GM19395 (cell line): ENCODE data around the gene HDAC4.

Experiments
- ATAC-seq: cut with Tn5 transposase; IDR thresholded peaks from one replicate; pipeline ENCODE4 v1.9.1; 2021; ENCODE audit warnings: mild to moderate bottlenecking, moderate library complexity; ENCODE audit not compliant: unreplicated experiment

Gene HDAC4

DNA sequence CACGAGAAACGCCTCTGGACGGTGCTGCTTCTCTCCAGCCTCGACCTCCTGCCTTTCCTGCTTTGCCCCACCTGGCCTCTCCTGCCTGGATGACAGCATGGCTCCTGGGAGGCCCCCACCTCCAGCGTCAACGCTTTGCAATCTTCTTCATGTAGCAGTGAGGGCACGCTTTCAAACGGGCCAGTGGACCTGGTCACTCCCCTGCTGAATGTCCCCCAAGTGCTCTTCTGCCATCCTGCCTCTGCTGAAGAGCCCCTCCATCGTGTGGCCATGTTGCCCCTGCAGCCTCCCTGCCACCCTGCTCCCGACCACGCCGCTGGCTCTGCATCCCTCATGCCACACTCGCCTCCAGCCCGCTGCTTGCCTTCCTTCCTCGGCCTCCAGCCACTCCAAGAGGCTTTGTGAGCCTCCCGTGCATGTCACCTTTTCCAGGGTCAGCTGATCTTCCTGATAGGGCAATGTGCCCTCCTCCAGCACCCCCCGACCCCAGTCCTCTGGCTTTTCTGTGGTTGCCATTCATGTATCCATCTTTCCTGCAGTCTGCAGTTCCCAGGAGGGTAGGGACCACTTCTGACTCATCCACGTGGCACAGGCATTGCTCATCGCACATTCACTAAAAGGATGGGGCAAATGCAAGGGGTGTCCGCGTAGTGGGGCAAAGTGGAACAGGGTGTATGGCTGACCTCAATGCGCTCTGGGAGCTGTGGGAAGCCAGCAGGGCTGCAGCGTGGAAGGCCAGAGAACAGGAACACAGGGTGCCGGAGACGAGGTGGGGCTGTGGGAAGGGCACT is 284.2 kb downstream of the HDAC4 start:
- no peak for ATAC-seq

DNA sequence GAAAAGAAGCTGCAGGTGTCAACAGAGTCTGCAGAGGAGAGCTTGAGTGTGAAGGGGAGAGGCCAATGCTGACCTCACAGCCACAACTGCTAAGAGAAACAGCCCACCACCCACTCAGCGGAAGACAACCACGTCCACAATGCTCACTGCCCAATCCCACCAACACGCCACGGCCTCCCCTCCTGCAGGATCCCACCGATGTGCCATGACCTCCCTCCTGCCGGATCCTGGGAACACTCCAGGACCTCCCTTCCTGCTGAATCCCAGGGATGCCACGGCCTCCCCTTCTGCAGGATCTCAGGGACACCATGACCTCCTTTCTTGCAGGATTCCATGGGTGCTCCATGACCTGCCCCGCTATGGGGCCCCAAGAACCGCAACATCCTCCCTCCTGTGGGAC is 285.2 kb downstream of the HDAC4 start:
- ATAC-seq = no peak

DNA sequence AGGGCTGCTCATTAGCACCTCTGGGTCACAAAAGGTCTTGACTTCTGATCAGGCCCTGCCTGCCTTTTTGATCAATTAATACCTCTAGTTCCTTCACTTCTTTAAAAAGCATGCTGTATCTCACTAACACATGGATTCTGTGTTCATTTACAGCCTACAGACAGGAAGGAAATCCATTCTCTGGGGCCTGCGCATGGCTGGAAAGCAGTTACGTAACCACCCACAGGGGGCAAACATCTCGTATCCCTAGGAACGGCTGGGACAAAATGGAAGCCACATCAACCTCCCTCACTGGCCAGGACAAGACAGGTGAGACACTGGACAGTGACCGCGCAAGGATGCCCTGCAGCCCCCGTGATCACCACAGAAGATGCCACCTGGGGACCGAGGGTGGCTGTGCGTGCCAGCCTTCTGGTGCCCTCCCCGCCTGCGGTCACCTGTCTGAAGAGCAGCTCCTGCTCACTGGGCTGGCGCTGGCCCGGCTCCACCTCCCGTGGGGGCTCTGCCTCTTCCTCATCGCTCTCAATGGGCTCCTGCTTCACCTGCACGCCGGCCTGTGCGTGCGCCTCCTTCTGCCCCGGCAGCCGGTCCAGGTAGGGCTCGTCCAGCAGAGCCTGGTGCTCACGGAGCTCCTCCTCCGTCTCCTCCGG is 286.1 kb downstream of the HDAC4 start:
- ATAC-seq = no peak

DNA sequence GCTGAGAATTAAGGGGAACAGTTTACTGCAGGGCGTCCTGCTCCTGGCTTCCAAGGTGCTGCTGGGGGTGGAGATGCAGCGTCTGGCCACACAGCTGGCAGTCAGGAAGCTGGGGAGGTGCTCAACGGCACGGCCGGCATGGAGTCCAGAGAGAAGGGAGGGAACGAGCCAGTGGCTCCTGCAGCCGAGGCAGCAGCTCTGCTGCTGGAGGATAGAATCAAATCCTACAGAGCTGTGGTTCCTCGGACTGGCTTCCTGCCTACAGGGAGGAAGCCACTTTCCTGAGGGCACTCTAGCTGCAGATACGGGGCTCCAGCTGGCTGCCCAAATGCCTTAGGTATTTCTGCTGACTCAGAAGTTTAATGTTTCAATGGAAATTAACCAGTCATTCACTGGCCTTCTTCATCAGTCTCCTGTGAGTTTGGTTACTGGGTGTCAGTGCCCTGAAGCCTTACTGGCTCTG is 286.7 kb downstream of the HDAC4 start:
- no peak for ATAC-seq

DNA sequence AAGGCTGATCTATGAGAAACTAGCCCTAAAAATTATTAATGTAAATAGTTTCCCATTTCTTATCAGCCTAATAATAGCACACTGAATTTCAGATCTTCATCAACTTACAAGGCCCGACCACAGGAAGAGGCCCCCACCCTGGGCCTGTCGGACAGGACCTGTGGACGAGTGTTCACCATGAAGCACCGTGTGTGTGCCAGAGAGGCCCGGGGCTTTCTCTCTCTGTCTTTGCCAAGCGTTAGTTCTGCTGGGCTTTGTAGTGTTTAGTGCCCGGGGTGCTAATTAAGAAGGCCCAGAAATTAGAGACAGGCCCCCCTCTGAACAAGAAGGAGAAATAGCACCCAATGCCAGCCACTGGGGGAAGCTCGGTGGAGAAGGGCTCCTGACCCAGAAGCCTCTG is 287.2 kb downstream of the HDAC4 start:
- ATAC-seq = no peak

DNA sequence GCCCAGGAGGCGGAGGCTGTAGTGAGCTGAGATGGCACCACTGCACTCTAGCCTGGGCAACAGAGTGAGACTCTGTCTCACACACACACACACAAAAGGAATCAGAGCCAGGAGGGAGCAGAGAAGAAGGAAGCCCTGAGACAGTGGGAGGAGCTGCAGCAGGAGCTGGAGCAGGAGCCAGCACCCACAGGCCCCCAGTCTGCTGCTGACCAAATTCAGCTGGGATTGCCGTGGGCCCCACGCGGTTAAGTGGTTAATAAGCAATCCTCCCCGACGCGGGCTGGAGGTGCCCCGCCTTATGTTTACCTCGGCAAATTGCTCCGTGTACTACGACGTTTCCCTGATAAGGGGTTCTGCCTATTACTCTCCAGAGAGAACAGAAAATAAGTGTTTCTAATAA is 287.6 kb downstream of the HDAC4 start:
- ATAC-seq = no peak

DNA sequence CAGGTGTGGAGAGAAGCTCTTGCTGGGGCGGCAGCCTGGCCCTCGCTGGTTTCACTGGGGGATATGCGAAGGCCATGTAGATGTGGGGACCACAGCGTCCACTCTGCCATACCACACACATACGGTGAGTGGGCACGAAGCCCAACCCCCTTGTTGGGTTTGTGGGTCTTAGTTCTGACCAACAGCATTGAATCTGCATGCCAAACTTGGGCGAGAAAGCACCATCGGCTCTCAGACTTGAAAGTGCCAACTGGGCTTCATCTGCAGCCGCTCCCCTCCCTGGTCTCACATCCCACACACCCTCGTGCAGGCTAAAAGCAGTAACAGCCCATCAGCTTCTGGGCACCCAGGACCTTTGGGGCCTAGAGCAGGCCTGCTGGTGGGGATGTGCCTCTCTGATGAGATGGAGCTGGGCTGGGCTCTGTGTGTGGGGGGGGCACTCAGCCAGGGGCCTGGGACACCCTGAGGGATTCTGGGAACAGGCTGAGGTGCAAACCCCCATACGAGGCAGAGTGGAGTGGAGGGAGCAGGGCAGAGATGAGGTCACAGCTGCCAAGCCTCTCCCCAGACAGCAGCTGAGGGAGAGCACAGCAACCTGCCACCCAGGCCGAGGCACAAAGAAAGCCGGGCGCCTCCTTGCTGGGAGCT is 288.6 kb downstream of the HDAC4 start:
- ATAC-seq = no peak

DNA sequence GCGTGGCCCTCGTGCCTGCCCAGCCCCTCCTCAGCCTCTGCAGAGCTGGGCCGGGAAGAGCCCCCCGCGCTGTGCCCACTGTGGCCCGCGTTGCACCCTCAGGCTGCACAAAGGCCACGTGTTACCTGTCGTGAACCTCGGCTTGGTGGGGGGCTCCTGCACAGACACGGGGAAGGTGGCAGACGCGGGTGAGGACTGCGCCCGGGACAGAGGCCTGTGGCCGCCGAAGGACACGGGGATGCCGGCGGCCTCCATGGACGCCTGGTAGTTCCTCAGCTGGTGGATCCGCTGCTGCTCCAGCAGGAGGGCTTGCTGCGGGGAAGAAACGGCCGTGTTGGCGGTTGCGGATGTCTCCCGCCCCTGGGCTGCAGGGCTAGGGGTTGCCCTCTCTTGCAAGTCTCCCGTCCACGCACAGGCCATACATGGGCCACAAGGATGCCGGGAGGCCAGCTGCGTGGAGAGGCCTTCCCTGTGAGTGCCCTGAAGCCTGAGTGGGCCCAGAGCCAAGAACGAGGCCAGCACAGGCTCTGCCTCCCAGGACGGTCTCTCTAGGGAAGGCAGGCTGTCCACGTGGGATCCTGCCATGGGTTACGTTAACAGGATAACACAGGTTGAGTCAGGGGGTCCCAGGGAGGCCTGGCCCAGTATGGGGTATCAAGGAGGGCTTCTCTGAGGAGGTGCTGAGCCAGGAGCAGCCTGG is 289.3 kb downstream of the HDAC4 start:
- no peak for ATAC-seq

DNA sequence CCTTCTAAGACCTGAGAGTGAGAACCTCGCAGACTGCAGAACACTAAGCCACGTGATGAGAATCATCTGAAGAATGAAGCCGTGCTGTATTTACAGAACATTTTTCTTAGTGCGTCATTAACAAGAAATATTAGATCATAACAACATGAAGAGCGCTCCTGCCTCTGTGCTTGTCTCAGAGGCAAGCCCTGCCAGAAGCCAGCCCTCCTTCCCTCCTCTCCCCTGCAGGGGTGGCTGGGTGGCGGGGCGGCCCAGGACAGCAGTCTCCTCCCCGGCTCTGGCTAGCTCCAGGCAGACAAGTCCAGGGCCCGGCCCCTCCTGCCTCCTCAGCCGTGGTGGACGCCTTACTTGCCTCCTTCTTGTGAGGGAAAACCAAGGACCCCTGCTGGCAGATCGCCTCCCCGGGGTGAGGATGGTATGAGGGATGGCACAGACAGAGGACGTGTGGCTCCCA is 290.2 kb downstream of the HDAC4 start:
- no peak for ATAC-seq

DNA sequence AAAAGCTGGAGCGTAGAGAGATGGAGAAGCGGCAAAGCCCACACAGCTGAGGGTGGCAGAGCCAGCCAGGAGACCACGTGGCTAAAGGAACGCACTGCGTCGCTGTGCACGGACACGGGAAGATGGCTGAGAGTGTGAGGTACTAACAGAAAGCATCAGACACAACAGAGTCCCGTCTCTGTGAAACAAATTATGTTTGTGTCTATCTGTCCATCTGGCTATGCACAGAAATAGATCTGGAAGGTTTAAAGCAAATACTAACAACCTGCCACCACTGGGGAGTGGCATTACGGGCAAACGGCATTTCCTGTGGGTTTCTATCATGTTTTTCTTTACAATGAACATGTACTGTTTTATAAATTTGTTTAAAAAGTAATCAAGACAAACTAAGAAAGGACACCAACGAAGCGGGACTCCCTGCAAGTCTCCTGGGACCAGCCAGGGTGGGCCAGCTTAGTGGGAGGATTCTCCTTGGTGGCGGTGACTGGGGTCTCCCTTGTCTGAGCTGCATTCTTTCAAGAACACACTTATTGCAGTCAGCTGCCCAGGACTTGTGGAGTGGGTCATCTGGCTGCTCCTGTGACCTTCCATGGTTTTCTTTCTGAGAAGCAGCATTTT is 290.8 kb downstream of the HDAC4 start:
- ATAC-seq = no peak

DNA sequence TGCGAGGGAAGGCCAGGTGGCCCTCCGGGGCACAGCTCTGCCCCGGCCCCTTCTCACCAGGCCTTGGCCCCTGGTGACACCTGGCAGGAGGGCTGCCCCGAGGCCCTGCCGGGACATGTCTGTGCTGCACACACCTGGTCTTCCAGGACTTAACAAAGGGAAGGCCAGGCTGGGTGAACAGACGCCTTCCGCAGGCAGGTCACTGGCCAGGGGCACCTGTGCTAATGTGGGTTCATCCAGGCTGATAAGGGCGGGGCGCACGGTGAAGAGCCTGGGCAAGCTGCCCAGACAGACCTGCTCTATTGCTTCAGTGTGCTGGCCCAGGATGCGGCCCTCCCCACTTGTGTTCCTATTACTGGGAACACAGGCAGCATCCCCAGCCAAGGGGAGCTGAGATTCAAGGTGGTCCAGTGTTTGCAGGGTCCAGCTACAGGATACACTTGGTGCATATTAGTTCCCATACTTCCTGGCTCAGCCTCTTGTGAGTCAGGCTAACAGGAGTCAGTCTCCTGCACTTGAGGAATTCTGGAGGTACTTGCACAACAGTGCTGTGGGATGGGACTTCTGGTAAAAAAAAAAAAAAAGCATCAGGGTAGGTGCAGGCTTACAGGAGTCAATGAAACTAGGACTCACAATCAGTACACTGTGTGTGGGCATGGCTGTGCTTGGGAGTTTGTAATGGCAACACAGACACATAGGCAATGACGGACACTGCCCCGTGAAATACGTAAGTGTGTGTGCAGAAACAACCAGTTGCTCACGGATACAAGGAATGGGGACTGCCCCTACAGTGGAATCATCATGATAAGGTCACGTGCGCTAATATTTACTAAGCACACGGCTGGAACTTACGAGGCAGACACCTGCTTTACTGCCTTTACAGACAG is 291.5 kb downstream of the HDAC4 start:
- no peak for ATAC-seq

DNA sequence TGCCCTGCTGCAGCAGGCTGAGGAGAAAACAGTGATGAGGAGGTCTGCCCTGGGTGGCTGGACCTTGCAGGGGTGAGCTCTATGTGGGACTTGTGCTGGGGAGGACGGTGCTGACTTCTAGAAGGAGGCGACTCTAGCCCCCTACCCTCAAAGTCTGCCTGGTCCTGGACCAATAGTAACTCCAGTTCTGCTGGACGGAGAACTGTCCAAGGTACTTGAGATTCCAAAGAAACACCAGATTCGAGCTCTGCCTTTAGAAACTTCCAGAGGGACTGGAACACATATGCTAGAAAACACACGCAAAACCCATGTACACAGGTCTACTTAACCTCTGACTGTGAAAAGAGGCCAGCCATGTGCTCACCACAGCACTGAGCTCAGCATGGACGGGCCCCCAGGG is 292.4 kb downstream of the HDAC4 start:
- no peak for ATAC-seq

DNA sequence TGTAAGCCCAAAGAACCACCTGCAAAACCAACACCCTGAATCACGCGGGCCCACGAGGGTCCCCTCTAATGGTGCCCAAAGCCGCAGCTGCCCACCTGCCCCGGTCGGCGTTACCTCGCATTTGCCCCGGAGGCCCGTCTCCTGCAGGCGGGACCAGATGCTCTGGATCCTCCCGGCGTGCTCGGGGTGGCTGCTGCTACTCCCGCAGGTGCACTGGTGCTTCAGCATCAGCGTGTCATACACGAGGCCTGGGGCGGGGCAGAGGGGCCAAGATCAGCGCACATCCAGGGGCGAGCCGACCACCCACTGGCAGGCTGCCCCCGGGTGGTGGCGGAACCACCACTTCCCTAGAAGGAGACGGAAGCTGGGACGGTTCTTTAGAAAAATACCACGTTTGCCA is 292.9 kb downstream of the HDAC4 start:
- no peak for ATAC-seq

DNA sequence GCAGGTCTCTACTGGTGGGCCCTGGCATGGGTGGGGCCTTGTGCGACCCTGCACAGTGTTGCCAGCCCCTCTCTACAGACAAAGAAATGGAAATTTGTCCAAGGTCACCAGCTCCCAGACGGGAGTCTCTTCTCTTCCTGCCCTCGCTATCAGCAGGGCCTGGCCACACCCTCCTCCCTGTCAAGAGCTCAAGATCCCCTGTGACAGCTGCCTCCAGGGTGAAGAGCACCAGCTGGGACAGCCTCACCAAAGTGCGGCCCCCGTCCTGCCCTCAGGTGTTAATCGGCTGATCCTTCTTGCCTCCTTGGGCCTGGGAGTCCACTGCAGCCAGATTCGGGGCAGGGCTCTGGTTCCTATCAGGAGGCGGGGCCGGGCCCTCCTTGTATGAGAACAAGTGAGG is 293.9 kb downstream of the HDAC4 start:
- ATAC-seq = no peak

DNA sequence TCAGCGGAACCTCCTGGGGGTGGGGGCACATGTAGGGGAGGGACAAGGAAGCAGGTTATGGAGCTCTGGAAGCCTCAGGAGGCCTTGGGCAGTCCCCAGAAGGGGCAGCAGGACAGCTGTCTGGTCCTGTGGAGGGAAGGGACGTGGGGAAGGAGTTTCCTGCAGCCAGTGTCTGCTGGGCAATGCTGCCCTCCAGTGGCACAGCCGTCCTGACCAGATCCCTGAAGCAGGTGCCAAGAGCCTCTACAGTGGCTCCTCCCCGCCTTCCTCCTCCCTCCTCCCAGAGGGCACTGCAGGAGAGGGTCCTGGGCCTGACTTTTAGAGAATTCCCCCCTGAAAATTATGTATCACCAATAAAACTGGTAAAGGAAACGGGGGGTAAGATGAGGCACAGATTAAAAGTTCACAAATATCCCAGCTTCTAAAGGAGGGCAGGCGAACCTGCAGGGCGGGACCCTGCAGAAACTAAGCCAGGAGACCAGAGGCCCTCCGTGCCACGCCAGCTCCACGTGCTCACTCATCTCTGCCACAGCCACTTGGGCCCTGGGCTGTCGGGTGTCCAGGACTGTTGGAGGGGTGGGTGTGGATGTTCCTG is 294.4 kb downstream of the HDAC4 start:
- ATAC-seq = no peak

DNA sequence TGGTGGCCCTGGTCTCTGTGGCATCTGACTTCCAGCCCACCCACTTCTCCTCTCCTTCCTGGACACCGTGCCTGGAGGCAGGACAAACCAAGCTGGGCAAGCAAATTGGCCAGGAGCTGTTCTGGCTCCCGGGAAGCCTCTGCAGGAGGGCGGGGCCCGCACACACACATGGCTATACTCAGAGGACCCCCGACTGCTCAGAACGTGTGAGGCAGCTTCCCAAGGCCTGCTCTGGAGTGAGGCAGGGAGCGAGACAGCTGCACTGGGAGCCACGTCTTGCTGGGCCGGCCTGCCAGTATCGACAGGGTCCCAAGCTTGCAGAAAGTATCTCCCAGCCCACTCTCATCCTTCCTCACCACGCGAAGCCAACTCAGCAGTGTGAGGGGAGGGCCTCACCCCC is 295.6 kb downstream of the HDAC4 start:
- no peak for ATAC-seq

DNA sequence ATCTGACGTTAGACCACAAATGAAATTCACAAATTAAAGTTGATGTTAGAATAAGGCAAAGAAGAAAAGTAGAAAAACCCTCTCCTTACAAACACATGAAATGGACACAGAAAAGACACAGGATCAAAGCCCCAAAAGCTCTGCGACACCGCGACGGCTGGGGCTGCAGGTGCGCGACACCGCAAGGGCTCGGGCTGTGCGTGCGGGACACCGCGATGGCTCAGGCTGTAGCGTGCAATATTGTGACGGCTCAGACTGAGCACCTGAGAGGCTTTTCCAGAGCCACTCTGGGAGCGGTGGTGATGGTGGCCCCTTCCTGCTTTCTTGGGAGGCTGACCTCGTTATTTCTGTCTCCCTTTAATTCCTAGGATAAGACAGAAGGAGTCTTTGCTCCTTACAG is 296.0 kb downstream of the HDAC4 start:
- no peak for ATAC-seq

DNA sequence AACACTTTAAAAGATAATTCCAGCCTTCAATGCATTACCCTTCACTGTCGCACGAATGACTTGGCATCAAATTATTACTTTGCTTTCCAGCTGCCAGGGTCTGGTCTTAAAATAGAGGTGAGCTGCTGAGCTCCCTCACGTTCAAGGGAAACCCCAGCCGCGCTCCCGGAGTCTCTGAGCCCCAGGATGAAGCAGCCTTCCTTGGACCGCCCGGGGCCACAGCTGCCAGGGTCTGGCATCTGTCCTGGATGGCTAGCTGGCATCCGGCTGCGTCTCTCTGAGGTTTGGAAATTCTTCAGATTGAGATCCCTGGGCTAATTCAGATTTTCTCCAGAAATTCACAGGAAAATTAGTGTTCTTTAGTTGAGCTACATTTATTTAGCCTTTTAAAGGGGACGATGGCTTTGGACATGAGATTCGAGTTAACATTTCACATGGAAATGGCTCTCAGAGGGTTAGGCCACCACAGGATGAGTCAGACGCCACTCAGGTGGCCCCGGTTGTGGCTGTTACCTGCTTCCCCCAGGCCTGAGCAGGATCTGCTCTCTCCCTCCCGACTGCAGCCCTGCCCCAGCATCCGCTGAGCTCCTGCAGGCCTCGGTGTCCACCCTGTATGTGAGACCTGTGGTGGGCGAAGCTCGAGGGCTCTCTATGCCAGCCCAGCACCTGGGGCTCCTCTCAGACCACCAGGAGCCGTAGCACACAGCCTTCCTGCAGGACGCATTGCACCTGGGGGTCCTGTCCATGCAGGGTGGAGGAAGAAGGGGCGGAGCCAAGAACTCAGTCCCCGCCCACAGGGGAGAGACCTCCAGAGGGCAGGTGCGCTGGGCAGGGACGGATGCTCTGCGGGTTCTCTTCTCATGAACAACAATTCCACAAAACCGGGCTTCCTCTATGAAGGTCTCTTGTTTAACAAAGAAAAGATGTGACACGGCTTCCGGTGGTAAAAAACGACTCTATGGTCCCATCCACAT is 297.4 kb downstream of the HDAC4 start:
- no peak for ATAC-seq
